Muscle of back (tissue), 11 donors: ENCODE results near the gene FOXN3. TPM values are rescaled to one million over a fixed set of nuclear protein-coding genes. Genes with fewer than 3 reads are reported as not detected.

Experiments
- DNase-seq, 3 donors: peaks; one replicate each; pipeline versions ENCODE4 v3.0.0 to v3.0.0-alpha.2; 2013
- polyA plus RNA-seq, 10 donors: library from polyadenylated mRNA; unstranded; fragments of 120-200 nt; gene quantifications; one replicate each; pipeline ENCODE4 v1.2.1, GENCODE V29; 2013; ENCODE audit not compliant: insufficient read length in 10 of 10

The FOXN3 gene
- polyA plus RNA-seq, 10 donors: 58.4 to 84.8 (median 68.2) TPM

DNA sequence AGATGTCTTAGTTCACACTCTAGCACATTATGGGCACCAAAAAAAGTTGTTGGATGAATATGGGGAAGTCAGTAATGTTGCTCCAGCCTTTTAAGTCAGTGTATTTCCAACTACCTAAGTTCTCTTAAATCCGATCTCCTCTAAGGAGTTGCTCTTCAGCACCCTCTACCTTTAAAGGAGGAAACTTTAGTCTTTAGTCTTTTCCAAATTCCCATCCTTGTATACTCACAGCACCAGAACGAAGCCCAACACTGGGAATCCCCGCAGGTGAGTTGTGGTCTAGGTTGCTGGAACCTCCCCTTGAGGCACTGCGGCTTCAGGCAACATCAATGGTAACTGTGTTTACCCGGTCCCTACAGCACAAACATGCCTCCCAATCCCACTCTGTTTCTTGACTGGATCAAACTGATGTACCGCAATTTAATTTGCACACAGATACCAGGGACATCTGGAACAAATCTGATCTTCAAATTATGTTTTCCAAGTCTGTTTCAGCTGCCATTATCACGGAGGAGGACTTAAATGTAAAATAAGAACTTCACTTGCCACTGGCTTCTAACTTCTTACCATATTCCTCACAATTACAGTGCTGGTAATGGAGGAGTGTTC, 179.0 kb downstream of the FOXN3 start:
- DNase-seq: no peak

DNA sequence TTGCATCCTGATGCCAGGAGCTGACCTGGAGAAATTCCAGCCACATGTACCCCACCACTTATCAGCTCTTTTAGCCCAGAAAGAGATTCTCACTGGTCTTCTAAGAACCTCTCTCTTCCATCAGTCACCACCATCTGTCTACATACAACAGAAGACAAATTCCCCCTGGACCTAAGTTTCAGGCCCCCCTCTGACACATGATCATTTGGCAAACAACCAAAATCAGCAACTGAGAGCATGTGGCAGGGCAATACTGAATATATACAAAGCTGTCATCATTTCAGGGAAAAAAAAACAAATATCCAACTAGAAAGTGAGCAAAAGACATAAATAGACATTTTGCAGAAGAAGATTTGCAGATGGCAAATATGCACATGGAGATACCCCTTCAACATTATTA, 180.2 kb downstream of the FOXN3 start:
- DNase-seq: no peak

DNA sequence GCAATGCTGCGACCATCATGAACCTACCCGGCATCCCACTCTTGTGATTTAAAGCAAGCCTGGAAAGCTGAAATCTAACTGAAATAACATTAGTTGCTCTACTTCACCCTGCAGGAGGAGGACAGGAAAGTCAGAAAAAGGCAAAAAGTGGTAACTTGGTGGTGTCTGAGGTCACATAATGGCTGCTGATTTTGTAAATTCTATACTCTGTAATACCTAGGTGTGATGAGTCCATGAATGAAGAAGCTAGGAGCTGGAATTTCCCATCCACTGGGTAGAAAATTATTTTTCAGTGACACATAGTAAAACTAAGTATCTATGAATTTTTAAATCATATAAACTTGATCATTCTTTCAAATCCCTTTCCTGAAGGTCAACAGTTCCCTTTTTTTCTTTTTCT, 183.8 kb downstream of the FOXN3 start:
- DNase-seq: no peak

DNA sequence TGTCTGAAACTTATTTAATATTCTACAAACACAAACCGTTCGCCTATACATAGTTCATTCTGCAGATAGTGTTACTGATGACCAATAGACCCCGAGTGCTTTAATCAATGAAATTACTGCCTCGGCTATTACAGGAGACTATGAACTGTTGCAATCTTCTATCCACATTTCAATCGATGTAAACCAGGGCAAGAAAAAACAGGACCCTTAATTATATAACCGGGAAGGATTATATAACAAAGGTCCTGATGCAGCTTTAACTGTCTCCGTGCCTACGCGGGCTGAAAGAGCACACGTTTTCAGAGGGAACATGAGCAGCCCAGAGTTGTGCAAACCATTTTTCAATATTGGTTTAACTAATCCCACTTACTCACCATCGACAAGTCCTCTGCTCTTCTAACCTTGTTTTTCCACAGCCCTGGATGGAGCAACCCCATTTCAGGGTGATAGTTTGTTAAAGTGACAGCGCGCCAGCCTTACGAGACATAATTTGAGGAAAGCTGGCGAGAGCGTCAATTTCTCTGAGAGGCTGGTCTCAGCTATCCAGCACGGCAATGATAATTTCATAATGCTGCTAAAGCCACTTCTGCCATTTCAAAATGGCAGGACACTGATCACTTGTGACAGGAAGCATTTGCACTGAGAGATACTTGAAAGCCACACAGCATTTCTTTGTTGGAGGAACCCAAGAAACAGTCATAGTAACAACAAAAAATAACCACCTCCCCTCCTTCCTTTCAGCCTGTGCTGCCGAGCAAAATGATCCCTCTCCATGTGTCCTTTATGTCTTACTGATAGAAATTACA, 184.6 kb downstream of the FOXN3 start:
- no peak for DNase-seq

DNA sequence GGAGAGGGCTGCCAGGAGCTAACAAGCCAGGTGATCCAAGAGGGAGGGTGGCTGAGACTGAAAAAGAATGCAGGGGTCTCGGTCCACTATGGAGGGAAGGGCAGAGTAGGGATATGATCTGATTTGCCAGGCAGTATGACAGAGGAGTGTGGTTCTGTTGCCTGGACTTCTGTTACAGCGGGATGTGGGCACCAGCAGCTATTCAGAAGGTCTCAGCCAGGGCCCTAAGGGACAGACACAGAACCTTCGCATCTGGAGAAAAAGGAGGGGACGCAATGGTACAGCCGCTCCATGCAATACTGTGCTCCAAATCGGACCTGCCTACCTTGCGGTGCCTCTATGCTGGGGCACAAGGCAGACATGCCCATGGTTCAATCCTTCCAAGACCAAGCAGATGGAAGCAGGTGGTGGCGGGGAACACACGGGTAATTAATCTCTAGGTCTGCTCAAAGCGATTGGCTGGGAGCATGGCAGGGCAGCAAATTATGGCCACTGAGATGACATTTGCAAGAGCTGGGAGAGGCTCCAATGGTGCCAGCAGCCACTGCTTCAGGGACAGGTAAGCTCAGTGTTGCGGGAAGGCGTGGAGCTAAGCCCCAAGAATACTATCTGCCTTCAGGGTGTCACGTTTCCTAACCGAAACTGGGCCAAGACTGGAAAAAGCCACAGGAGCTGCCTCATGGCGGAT, 185.5 kb downstream of the FOXN3 start:
- DNase-seq: no peak

DNA sequence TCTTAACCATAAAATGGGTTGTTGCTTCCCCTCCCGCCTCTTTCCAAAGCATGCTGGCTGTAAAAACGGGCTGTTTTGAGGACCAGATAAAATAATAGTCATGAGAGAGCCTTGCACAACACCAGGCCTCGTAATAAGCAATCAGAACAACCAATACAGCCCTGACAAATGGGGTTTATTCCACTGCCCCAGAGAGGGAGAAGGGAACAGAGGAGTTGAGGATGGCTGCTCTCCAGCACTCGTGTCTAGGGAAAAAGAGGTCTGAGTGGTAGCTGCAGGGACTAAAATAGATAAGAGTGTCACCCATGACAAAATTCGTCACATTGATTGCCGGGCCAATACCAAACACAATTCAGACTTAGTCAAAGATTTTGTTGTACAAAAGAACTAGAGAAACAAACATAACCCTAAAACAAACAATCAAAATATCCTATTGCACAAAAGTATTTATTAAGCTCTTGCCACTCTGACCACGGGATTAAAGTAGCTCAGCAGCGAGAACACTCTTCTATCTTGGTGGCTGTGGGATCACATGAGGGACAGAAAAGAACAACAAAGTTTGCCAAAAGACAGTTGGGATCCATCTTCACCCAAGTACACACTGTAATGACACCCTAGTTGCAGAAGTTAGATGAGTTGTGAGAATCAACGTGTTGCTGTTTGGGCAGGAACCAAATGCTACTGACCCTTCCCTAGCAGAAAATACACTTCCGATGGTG, 188.0 kb downstream of the FOXN3 start:
- DNase-seq: no peak

DNA sequence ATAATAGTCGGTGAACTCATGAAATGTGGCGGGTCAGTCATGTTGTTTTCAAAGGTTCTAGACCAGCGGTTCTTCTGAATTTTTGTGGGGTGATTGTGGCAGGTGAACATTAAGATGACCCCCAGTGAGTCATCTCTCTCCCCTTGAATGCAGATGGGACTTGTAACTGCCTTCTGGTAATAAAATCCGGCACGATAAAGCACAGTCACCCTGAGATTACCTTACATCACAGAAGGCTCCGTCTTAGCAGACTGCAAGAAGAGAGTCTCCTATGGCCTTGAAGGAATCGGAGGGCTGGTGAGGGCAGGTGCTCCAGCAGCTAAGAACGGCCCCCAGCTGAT, 189.6 kb downstream of the FOXN3 start:
- no peak for DNase-seq

DNA sequence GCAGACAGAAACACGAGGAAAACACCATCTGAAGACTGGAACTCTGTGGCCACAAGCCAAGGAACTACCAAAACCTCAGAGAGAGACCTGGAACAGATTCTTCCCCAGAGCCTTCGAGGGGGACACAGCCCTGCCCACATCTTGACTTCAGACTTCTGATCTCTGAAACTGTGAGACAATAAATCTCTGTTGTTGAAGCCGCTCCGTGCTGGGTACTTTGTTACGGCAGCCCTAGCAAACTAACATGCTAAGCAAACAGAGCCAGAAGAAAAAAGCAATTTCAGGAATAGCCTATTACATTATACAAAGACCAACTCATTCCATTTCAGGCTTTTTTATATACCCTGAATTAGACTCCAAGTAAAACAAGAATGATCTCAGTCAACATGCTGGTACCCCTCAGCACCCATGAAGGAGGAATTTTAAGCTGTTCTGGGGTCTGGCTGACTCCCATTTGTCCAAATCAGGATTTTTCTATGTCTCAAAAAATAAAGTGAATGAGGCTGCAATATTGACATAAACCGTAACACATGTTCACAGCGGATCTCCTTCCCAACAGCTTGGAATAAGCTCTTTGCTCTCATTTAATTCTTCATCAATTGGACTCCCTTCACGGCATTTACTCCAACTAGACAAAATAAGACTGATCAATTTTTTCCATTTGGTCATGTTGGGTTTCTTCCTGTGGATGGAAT, 190.1 kb downstream of the FOXN3 start:
- peak; percentile 53 to 82 (median 58) for DNase-seq

DNA sequence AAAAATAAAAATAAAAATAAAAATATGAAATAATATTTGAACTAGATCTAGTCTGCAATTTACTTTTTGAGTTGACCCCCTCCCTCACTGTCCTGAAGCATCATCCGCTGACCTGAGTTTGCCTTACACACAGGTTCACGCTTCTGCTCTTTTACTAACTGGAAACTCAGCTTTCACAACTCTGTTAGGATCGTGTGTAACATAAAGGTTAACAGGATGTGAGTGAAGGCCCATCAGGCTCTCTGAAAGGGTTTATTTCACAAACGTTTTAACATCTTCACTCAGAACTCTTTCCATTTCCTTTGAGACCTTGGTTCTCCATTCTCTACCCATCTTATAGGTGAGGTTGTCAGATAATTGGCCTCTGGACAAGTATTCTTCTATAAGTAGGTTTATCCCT, 191.4 kb downstream of the FOXN3 start:
- no peak for DNase-seq

DNA sequence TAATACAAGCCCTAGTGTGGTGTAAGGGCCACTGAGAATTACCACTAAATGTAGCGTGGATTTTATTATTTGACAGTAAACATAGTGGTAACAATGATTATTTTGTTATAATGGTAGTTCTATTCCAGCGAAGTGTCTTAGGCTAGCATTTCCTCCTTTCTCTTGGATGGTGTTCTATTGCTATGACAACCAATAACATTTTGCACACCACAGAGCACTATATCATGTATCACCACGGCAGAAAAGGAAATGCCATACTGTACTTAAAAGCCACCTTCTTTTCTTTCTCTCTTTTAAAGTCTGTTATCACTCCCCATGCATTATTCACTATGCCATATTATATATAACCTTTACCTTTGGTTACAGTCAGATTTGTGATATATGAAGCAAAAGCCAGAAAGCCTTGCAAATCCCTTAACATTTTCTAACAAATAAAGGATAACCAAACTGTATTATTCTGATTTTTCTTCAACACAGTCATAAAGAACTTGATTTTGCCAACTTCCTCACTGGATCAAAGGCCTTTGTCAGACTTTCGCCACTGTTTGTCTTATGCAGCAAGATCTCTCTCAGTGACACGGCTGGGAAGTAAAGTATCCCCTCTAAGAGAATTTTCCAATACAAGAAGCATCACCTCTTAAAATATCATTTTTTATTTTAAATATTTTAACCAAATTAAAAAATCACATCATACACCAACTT, 195.8 kb downstream of the FOXN3 start:
- DNase-seq: peak; percentile 75 to 90 (median 83)

DNA sequence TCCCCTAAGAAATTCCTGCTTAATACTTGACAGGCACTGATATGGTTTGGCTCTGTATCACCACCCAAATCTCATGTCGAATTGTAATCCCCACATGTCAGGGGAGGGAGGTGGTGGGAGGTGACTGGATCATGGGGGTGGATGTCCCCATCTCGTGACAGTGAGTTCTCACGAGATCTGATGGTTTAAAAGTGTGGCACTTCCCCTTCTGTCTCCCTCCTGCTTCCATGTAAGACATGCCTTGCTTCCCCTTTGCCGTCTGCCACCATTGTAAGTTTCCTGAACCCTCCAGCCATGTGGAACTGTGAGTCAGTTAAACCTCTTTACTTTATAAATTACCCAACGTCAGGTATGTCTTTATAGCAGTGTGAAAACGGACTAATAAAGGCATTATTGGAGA, 198.0 kb downstream of the FOXN3 start:
- no peak for DNase-seq

DNA sequence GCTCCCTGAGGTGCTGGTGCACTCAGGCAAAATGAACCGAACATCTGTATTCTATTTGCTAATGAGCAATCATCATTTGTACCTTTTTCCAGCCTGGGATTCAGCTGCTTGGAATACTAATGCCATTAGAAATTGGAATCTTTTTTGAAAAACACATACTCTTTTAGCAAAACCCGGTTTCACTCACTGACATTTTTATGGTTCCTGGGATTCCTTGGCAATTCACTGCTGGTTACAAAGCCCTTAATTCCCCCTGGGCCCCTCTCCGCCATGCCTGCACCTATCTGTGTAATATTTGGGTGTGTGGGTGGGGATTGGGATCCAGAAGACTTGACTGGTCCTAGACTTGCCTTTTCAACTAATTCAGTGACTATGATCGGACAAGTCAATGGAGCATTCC, 199.1 kb downstream of the FOXN3 start:
- no peak for DNase-seq

DNA sequence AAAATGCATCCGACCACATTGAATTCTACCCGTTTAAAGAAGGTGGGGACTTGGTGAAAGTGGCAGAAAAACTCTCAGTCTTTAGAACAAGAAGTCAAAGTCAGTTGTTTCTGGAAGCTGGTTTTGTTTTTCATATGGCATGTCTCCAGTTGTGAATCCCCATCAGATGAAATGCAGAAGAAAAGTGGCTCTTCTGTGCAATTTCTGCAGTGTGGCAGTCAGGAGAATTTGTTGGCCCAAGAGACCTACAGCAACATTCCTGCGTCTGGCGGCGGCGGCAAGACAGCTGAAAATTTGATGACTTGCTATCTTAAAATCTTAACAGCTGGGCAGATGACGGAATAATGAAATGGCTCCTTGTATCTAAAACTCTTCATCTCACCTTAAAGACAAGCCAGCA, 201.5 kb downstream of the FOXN3 start:
- peak in 1 of 3 donors; percentile 68 for DNase-seq

DNA sequence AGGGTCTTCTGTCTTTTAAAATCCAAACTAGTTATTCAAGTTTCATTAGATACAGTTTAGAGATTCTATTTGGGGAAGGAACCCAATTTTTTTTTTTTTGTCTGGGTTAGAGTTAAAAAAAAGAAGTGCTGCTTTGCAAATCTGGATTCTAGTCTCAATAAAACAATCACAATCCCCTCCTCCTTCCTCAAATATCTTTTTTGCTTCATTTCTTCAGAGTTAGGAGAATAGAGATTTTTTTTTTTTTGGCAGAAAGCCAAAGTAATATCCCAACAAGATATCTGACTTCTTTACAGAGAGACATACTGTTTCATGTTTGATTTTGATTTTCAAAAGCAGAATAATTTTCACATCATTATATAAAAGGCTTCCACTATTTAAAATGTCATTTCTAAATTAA, 201.9 kb downstream of the FOXN3 start:
- no peak for DNase-seq

DNA sequence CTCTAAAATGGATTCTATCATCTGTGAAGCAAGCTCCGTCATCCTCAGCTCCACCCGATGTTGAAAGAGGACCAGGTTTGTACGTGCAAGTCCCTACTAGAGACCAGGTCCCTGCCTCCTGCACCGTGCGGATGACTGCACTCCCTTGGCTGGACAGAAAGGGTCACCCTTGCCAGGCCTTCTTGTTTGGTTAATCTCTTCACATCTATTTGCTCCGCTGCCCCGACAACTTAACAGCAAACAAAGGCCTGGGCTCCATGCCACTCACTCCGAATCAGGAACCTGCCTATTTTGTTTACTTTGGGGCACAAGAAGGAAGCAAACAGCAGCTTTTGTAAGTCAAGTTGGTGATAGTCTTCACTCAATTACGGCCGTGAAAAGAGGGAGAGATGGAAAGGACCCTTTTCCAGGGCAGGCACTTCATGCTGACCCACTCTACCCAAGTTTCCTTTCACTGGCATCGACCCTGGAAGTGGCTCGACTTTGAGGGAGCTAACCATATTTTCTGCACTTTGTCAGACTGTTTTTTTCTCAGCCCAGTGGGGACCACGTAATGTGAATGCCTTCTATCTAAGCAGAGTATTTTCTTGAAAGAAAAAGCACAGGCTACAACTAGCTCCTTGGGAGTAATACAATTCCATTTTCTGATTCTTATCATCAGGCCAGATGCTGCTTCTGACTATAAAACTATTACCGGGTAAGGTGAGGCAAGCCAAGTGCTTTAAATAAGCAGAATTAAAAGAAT, 202.6 kb downstream of the FOXN3 start:
- peak in 1 of 3 donors; percentile 55 for DNase-seq

DNA sequence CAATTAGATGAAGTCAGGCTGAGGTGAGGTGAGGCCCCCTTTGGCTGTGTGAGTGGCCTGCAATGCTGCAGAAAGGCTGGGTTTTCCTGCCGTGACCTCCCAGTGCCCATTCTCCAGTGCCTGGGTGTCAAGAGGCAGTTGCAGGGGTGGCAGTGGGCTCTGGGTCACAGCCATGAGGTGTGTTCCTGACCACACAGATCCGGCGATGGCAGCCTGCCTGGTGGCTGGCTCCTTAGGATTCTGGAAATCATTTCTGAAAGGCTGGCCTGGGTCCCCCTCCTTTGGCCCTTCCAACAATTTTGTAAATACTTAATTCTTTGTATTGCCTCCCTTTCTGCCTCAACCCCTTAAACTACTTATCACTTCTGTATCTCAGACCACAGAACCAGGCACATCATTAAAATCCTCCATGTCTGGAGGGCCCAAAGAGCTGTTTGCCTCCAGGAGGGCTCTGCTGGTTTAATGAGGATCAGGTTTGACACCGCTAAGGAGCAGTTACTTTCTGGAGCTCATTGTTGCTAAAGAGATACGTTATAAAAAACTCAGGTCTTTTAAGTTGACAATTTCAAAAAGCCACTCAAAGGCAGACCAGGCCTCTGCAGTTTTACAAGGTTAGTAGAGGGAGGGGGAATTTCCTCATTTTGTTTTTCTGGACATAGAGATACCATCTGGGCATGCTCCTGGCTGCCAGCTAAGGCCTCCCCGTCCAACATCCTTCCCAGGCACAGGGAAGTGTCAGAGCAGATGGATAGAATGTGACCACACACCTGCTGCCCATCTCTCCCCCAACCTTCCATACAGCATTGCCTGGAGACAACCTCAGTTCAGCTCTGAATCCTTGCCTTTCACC, 204.4 kb downstream of the FOXN3 start:
- no peak for DNase-seq

DNA sequence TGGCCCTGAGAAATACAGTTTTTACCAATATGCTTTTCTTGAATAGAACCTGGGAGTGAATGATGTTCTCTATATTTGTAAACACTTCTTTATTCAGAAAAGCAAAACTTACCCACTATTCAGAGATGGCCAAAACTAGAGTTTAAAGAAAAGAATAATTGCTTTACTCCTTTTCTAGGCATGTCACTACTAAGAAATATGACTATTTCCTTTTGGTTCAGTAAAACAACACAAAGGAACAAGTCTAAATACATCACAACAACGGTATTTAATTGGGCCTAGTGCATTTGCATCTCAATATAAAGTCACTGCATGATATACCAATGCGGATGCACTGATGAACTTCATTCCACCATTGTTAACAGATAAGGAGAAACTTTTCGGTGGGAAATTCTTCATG, 207.5 kb downstream of the FOXN3 start:
- DNase-seq: no peak

DNA sequence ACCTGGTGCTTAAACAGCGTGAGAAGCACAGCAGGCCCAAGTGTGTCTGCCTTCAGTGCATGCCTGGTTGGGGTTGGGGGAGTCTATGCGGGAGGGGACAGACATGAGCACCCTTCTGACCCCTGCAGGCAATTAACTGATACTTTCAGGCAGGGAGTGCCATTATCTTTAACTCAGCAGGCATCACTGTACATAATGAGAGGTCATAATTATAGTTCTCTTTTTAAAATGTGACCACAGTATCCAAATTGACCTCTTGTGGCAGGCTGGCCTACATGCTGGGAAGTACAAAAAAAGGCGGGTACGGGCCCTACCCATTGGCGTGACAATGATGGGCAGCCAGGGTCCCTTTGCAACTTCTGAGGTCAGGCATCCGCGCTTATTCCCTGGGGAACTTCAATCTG, 209.1 kb downstream of the FOXN3 start:
- DNase-seq: no peak

DNA sequence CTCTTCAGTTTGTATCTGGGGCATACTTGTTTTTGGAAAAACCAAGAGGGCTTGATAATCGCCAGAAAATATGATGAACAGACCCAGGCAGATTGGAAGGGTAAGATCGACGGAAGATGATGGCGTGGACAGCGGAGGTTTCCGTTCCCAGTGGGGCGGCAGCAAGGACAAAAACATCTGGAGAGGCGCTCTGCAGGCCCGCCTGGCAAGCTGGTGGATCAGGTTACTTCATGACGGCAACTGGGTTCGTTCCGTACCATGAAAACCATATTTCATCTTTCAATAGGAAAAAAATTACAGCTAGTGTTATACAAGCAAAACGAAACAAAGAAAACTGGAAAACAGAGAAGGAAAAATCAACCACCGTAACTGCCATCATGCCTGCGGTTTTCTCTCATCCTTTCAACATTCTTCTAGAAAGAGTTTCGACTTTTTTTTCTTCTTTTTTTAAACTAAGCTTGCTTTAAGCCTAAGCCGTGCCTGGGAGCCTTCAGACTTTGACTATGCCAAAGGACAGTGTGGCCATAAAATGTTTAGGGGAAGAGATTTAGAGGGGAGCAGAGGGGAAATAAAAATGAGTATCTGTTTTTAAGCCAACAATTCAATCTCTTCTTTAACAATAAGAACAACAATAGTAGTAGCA, 210.5 kb downstream of the FOXN3 start:
- peak in 2 of 3 donors; percentile 76 to 90 for DNase-seq
